ENCODE results near the gene ZNF282. TPM values are rescaled to one million over a fixed set of nuclear protein-coding genes. Genes with fewer than 3 reads are reported as not detected.

Gene ZNF282
- 21.0 and 27.5 TPM in 2 replicates for total RNA-seq (2014; rRNA removed; shearing (Covaris generic))

GRCh38 chr7:149195180-149196150 is at the start of gene ZNF282:
Gene ZNF282, plus strand, starts transcription at chr7:149195546. Its CDS starts 44 bp downstream, at chr7:149195590.
- peak within 1 kb of the TSS; percentile 47 for H3K27ac ChIP-seq
- H3K27me3 ChIP-seq: no peaks in the 10 kb centered on the region
- peak within 1 kb of the TSS; percentile 84 for H3K4me3 ChIP-seq
- peaks cover 27% of the 10 kb centered on the region for H3K36me3 ChIP-seq
- peak; percentile 96 for DNase-seq
- no peaks in the 10 kb centered on the region for H3K9me3 ChIP-seq (replicated peaks)
- H3K4me1 ChIP-seq: no peaks in the 10 kb centered on the region

GRCh38 chr7:149147072-149147751 is 48.1 kb upstream of the ZNF282 start, which contains the start of gene ZNF398:
Gene ZNF398, plus strand, starts transcription at chr7:149147453. Its CDS starts 290 bp downstream, at chr7:149147743.
- DNase-seq: peak; percentile 77 to 87
- Histone ChIP-seq H3K4me1 (no peaks in the 10 kb centered on the region), H3K9me3 (replicated peaks) (no peaks in the 10 kb centered on the region), H3K27ac (peak within 1 kb of the TSS; percentile 63), H3K27me3 (no peaks in the 10 kb centered on the region), H3K4me3 (peak within 1 kb of the TSS; percentile 77), H3K36me3 (no peaks in the 10 kb centered on the region)

- Histone ChIP-seq H3K27ac (peak overlapping the region; percentile 28; the same call in 1 of the 2 replicates), H3K4me3 (peak overlapping the region; percentile 77), H3K4me1 (no peaks in the 10 kb centered on the region), H3K36me3 (no peaks in the 10 kb centered on the region), H3K9me3 (replicated peaks) (no peaks in the 10 kb centered on the region), H3K27me3 (no peaks in the 10 kb centered on the region)
- DNase-seq: peak; percentile 40 to 59
These were observed 47.3 kb upstream of the ZNF282 start for GRCh38 chr7:149147752-149148653.

- no peak for DNase-seq
- H3K4me3 ChIP-seq: no peak overlapping the region
- no peak overlapping the region for H3K27ac ChIP-seq
- no peaks in the 10 kb centered on the region for H3K9me3 ChIP-seq (replicated peaks)
- H3K36me3 ChIP-seq: peaks cover 16% of the 10 kb centered on the region
- no peaks in the 10 kb centered on the region for H3K4me1 ChIP-seq
- no peaks in the 10 kb centered on the region for H3K27me3 ChIP-seq
These were observed 44.4 kb upstream of the ZNF282 start for GRCh38 chr7:149150981-149151380.

GRCh38 chr7:149153346-149153745 is 42.0 kb upstream of the ZNF282 start:
- H3K4me1 ChIP-seq: no peaks in the 10 kb centered on the region
- H3K27ac ChIP-seq: no peak overlapping the region
- no peaks in the 10 kb centered on the region for H3K27me3 ChIP-seq

GRCh38 chr7:149154056-149154455 is 41.3 kb upstream of the ZNF282 start:
- Histone ChIP-seq H3K36me3 (peaks cover 30% of the 10 kb centered on the region), H3K4me3 (no peak overlapping the region), H3K27me3 (no peaks in the 10 kb centered on the region), H3K4me1 (no peaks in the 10 kb centered on the region), H3K9me3 (replicated peaks) (no peaks in the 10 kb centered on the region), H3K27ac (no peak overlapping the region)
- no peak for DNase-seq

More at GRCh38 chr7:149153346-149153745, 42.0 kb upstream of the ZNF282 start:
- Histone ChIP-seq H3K9me3 (replicated peaks) (no peaks in the 10 kb centered on the region), H3K4me3 (no peak overlapping the region), H3K36me3 (peaks cover 27% of the 10 kb centered on the region)
- DNase-seq: no peak

- Histone ChIP-seq H3K4me1 (no peaks in the 10 kb centered on the region), H3K4me3 (no peak overlapping the region), H3K27me3 (no peaks in the 10 kb centered on the region), H3K9me3 (replicated peaks) (no peaks in the 10 kb centered on the region), H3K27ac (no peak overlapping the region), H3K36me3 (peaks cover 40% of the 10 kb centered on the region)
- no peak for DNase-seq
These were observed 38.4 kb upstream of the ZNF282 start for GRCh38 chr7:149156898-149157297.

GRCh38 chr7:149161241-149161848 is 34.0 kb upstream of the ZNF282 start:
- H3K9me3 ChIP-seq (replicated peaks): no peaks in the 10 kb centered on the region
- no peaks in the 10 kb centered on the region for H3K27me3 ChIP-seq
- H3K4me1 ChIP-seq: no peaks in the 10 kb centered on the region
- DNase-seq: no peak
- H3K4me3 ChIP-seq: no peak overlapping the region
- H3K36me3 ChIP-seq: peaks cover 40% of the 10 kb centered on the region
- no peak overlapping the region for H3K27ac ChIP-seq

GRCh38 chr7:149166142-149166541 is 29.2 kb upstream of the ZNF282 start:
- no peak overlapping the region for H3K27ac ChIP-seq
- H3K9me3 ChIP-seq (replicated peaks): no peaks in the 10 kb centered on the region
- H3K36me3 ChIP-seq: peaks cover 57% of the 10 kb centered on the region
- H3K4me1 ChIP-seq: no peaks in the 10 kb centered on the region
- no peak for DNase-seq
- no peak overlapping the region for H3K4me3 ChIP-seq
- no peaks in the 10 kb centered on the region for H3K27me3 ChIP-seq

- Histone ChIP-seq H3K27ac (no peak overlapping the region), H3K4me1 (no peaks in the 10 kb centered on the region), H3K9me3 (replicated peaks) (no peaks in the 10 kb centered on the region), H3K4me3 (no peak overlapping the region), H3K27me3 (no peaks in the 10 kb centered on the region), H3K36me3 (peaks cover 59% of the 10 kb centered on the region)
- no peak for DNase-seq
These were observed 28.6 kb upstream of the ZNF282 start for GRCh38 chr7:149166630-149167352.

- H3K27me3 ChIP-seq: no peaks in the 10 kb centered on the region
- no peaks in the 10 kb centered on the region for H3K9me3 ChIP-seq (replicated peaks)
- no peak overlapping the region for H3K4me3 ChIP-seq
- DNase-seq: no peak
- peaks cover 52% of the 10 kb centered on the region for H3K36me3 ChIP-seq
- no peak overlapping the region for H3K27ac ChIP-seq
- no peaks in the 10 kb centered on the region for H3K4me1 ChIP-seq
These were observed 23.3 kb upstream of the ZNF282 start for GRCh38 chr7:149171892-149172533.

GRCh38 chr7:149172534-149172920 is 22.8 kb upstream of the ZNF282 start:
- H3K27ac ChIP-seq: no peak overlapping the region
- DNase-seq: no peak
- no peak overlapping the region for H3K4me3 ChIP-seq
- H3K27me3 ChIP-seq: no peaks in the 10 kb centered on the region
- no peaks in the 10 kb centered on the region for H3K4me1 ChIP-seq
- peaks cover 51% of the 10 kb centered on the region for H3K36me3 ChIP-seq
- H3K9me3 ChIP-seq (replicated peaks): no peaks in the 10 kb centered on the region

GRCh38 chr7:149175150-149175549 is 20.2 kb upstream of the ZNF282 start:
- no peaks in the 10 kb centered on the region for H3K27me3 ChIP-seq
- no peaks in the 10 kb centered on the region for H3K4me1 ChIP-seq
- H3K36me3 ChIP-seq: peaks cover 46% of the 10 kb centered on the region
- H3K9me3 ChIP-seq (replicated peaks): no peaks in the 10 kb centered on the region
- H3K4me3 ChIP-seq: no peak overlapping the region
- no peak for DNase-seq
- no peak overlapping the region for H3K27ac ChIP-seq

Data from SJCRH30 (cell line).